GM19468 (cell line): ENCODE measurements around the gene NOC2L.
"Not testable (repeated sequence)": the region's sequence is repeated elsewhere in the genome, so short reads cannot be mapped to it uniquely, and the experiment has no call there.

Experiments used
- ATAC-seq: cut with Tn5 transposase; IDR thresholded peaks from one replicate; pipeline ENCODE4 v1.9.1; 2021; ENCODE audit warnings: mild to moderate bottlenecking, moderate library complexity, moderate number of reproducible peaks; ENCODE audit not compliant: unreplicated experiment; ENCODE audit errors: extremely low read depth

NOC2L gene

GRCh38 chr1:976791-977190, 17.7 kb upstream of the NOC2L start:
- ATAC-seq, result not testable (repeated sequence)

- no peak for ATAC-seq
Observed at GRCh38 chr1:975896-976683, 17.0 kb upstream of the NOC2L start.

- ATAC-seq, result no peak
Observed at GRCh38 chr1:975365-975764, 16.3 kb upstream of the NOC2L start.

GRCh38 chr1:974687-975328, 15.8 kb upstream of the NOC2L start:
- no peak for ATAC-seq

- no peak for ATAC-seq
Observed at GRCh38 chr1:974293-974640, 15.2 kb upstream of the NOC2L start.

GRCh38 chr1:973459-974292, 14.6 kb upstream of the NOC2L start:
- no peak for ATAC-seq

GRCh38 chr1:972726-973458, 13.8 kb upstream of the NOC2L start:
- ATAC-seq, result no peak

GRCh38 chr1:971751-972506, 12.9 kb upstream of the NOC2L start:
- ATAC-seq, result no peak

GRCh38 chr1:970973-971730, 12.1 kb upstream of the NOC2L start:
- no peak for ATAC-seq

GRCh38 chr1:970242-970972, 11.4 kb upstream of the NOC2L start:
- no peak for ATAC-seq

GRCh38 chr1:969260-969855, 10.3 kb upstream of the NOC2L start:
- ATAC-seq, result no peak

- ATAC-seq, result no peak
Observed at GRCh38 chr1:967466-968343, 8.6 kb upstream of the NOC2L start.

- no peak for ATAC-seq
Observed at GRCh38 chr1:966704-967300, 7.7 kb upstream of the NOC2L start.

GRCh38 chr1:966135-966703, 7.2 kb upstream of the NOC2L start, which contains the start of gene PLEKHN1:
Gene PLEKHN1 (plus strand): TSS chr1:966482. CDS start chr1:966532, 50 bp downstream.
- no peak for ATAC-seq

GRCh38 chr1:965526-966134, 6.6 kb upstream of the NOC2L start:
- no peak for ATAC-seq
